Heart right ventricle (tissue), 16 donors: ENCODE results near the gene MAML1. TPM values are rescaled to one million over a fixed set of nuclear protein-coding genes. Genes with fewer than 3 reads are reported as not detected.

Experiments used
- ATAC-seq, 8 donors: fragments of 200-7000 bp; cut with Tn5 transposase; one replicate each; pipeline ENCODE4 v1.9.1; 2020; ENCODE audit warnings: mild to moderate bottlenecking in 8 of 8, moderate library complexity in 8 of 8, moderate number of reproducible peaks in 1 of 8
- DNase-seq, 2 donors: peaks; one replicate each; pipeline ENCODE4 v3.0.0-alpha.2; 2020
- H3K27ac ChIP-seq, 10 donors: fragments of 200-600 bp; sonication (generic) in 2 of 10; one replicate each; pipeline versions ENCODE4 v1.5.0 to v1.8.0; 2020 to 2022; ENCODE audit warnings: mild to moderate bottlenecking in 3 of 10
- H3K27me3 ChIP-seq, 7 donors: fragments of 200-600 bp; one replicate each; pipeline ENCODE4 v1.8.0; 2021 to 2022; ENCODE audit warnings: mild to moderate bottlenecking in 2 of 7
- H3K36me3 ChIP-seq, 9 donors: fragments of 200-600 bp; sonication (generic) in 1 of 9; one replicate each; pipeline versions ENCODE4 v1.5.0 to v1.8.0; 2020 to 2022; ENCODE audit warnings: mild to moderate bottlenecking in 2 of 9
- H3K4me1 ChIP-seq, 9 donors: fragments of 200-600 bp; sonication (generic) in 1 of 9; one replicate each; pipeline versions ENCODE4 v1.5.0 to v1.8.0; 2020 to 2022; ENCODE audit warnings: mild to moderate bottlenecking in 4 of 9
- H3K4me3 ChIP-seq, 10 donors: fragments of 200-600 bp; sonication (generic) in 2 of 10; one replicate each; pipeline versions ENCODE4 v1.5.0 to v1.8.0; 2020 to 2022; ENCODE audit warnings: mild to moderate bottlenecking in 7 of 10, moderate library complexity in 2 of 10
- H3K9me3 ChIP-seq, 11 donors: fragments of 200-600 bp in 10 of 11; sonication (generic) in 2 of 11; one replicate each; pipeline versions ENCODE4 v1.5.0 to v1.8.0; 2013 to 2022; ENCODE audit warnings: mild to moderate bottlenecking in 2 of 11, control low read depth in 1 of 11, moderate library complexity in 1 of 11
- WGBS, 2 donors: extraction: QIAGEN DNeasy Blood & Tissue Kit; methylation state at CpG; one replicate each; pipeline ENCODE4 v1.1.7; 2013; ENCODE audit warnings: inconsistent platforms in 1 of 2; 5-methylcytosine and 5-hydroxymethylcytosine counted together
- intact Hi-C, 10 donors: fragments of 100-400 bp; cut with DNase I; formaldehyde crosslinking; loops; one replicate each; pipeline versions ENCODE4 v1.11.1 to v1.14.2; 2022
- polyA plus RNA-seq, 2 donors: library from polyadenylated mRNA; stranded (reverse); fragments of 200-250 nt; gene quantifications; one replicate each; pipeline ENCODE4 v1.2.3, GENCODE V29; 2013
- total RNA-seq, 10 donors: library from RNA; stranded (reverse); fragmentation: NEBNext Ultra II Directional in 3 of 10; extraction: Animal tissue kit (Norgen Biotek cat#: 25700) in 3 of 10; gene quantifications; one replicate each; pipeline versions ENCODE4 v1.2.1 to v1.2.4, GENCODE V29; 2021 to 2023
- TF ChIP-seq, protein P1 (sequence below), 9 donors: fragments of 200-600 bp; sonication (generic) in 2 of 9; IDR thresholded peaks; one replicate each; pipeline versions ENCODE4 v1.5.0 to v1.8.0; 2021 to 2022; ENCODE audit warnings: antibody characterized with exemption in 9 of 9, mild to moderate bottlenecking in 5 of 9, moderate library complexity in 1 of 9
- donor health status: Arrhythmogenic right ventricular cardiomyopathy.
- donor health status: ischemic (EF 13 %, LVEDD 7.1; RV severe dilation, severe dysfunction).
- donor health status: healthy with polysubstance abuse.
- donor health status: DM: no; HTN: yes; CAD: no.
- donor health status: DM: no; HTN: no; CAD: no.
- donor health status: ischemic (EF 25% LVEDD 6.9; RV normal size, moderate dysfunction).
- donor health status: ischemic (EF 25% LVEDD 5.7; RV mildly dilated, moderate dysfunction).
- donor health status: healthy.
- donor health status: DM: yes; HTN: yes; CAD: no.
- donor health status: Ischemic cardiomyopathy.
- donor health status: ischemic (EF 35%, LVEDD 5.7; RV mildly dilated, moderate dysfunction).
- donor health status: nonischemic (EF 11% LVEDD 7.7; RV severe dilation, severe dysfunction).
- donor health status: DM: yes; HTN: yes; CAD: no.
- donor health status: PGD.
- donor health status: ischemic (EF 29% LVEDD 5.4; RV normal size, mild dysfunction).
- donor health status: nonischemic (EF 23%, LVEDD 6.1; RV moderate dilation, normal function).

The MAML1 gene
- total and polyA plus RNA-seq, 12 donors, result 5.5 to 15.3 (median 11.9) TPM

- 60 to 70% methylated on average over 9 of the region's 9 CpGs for WGBS, 2 donors
- Histone ChIP-seq H3K27ac (peak overlapping the region in 1 of 10 donors; percentile 45), H3K36me3 (peaks cover 0 to 88% (median 33%) of the 10 kb centered on the region in 9 donors), H3K27me3 (no peaks in the 10 kb centered on the region), H3K9me3 (no peaks in the 10 kb centered on the region), H3K4me1 (peaks cover 0 to 70% (median 0%) of the 10 kb centered on the region in 9 donors), H3K4me3 (no peak overlapping the region)
- peak in 6 of 8 donors; percentile 25 to 64 (median 40) for ATAC-seq
- intact Hi-C loops, result no loop called here
- no peak for DNase-seq
- TF ChIP-seq, protein P1, sequence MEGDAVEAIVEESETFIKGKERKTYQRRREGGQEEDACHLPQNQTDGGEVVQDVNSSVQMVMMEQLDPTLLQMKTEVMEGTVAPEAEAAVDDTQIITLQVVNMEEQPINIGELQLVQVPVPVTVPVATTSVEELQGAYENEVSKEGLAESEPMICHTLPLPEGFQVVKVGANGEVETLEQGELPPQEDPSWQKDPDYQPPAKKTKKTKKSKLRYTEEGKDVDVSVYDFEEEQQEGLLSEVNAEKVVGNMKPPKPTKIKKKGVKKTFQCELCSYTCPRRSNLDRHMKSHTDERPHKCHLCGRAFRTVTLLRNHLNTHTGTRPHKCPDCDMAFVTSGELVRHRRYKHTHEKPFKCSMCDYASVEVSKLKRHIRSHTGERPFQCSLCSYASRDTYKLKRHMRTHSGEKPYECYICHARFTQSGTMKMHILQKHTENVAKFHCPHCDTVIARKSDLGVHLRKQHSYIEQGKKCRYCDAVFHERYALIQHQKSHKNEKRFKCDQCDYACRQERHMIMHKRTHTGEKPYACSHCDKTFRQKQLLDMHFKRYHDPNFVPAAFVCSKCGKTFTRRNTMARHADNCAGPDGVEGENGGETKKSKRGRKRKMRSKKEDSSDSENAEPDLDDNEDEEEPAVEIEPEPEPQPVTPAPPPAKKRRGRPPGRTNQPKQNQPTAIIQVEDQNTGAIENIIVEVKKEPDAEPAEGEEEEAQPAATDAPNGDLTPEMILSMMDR (IDR thresholded peaks at IDR 0.05), result no peak
Observed at GRCh38 chr5:179777909-179778308, 45.3 kb downstream of the MAML1 start.

DNA sequence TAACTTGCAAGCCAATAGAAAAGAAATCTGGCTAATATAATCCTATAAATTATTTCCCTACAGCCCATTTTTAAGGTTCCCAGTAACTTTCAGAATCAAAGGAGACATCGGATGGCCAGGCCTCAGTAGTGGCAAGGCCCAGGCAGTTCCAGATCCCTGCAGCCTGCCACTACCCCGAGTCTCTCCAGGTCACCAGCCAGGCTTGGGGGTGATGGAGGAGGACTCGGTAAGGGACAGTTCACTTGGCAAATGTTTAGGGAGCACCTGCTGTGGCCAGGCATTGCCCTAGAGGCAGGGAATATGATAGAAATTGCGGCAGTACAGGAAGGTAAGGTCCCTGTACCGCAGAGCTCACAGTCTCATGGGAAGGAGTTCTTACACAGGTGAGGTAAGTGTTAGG lies 46.0 kb downstream of the MAML1 start:
- H3K36me3 ChIP-seq, result peaks cover 0 to 81% (median 26%) of the 10 kb centered on the region in 9 donors
- TF ChIP-seq, protein P1 (IDR thresholded peaks at IDR 0.05), result no peak
- 95 to 97% methylated on average over 5 of the region's 5 CpGs for WGBS, 2 donors

DNA sequence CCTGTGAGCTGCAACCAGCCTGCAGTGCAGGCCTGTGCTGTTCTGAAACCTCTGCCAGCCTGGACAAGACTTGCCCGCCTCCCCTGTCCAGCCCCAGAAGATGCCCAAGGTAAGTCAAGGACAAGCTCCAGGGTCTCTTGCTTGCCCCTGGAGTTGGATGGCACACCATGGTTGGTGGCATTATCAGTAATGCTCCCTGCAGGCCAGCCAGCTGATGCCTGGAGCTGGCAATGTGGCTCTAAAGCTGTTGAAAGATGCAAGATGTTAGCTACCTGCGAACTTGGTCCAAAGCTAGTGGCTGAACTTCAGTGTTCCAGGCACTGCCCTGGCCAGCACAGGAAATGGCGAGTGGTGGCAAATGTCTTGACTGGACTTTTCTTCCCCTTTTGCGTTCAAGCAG lies 47.2 kb downstream of the MAML1 start:
- Histone ChIP-seq H3K36me3 (peaks cover 0 to 69% (median 16%) of the 10 kb centered on the region in 9 donors), H3K9me3 (no peaks in the 10 kb centered on the region), H3K27me3 (no peaks in the 10 kb centered on the region), H3K27ac (no peak overlapping the region), H3K4me3 (no peak overlapping the region), H3K4me1 (peaks cover 0 to 70% (median 0%) of the 10 kb centered on the region in 9 donors)
- ATAC-seq (no peak), DNase-seq (no peak)
- intact Hi-C loops, result no loop called here
- TF ChIP-seq, protein P1 (IDR thresholded peaks at IDR 0.05), result no peak
- 80 to 87% methylated on average over 4 of the region's 4 CpGs for WGBS, 2 donors

More for the DNA sequence above, 46.0 kb downstream of the MAML1 start:
- H3K27me3 ChIP-seq, result no peaks in the 10 kb centered on the region
- no peak for ATAC-seq
- H3K4me1 ChIP-seq, result peaks cover 0 to 70% (median 0%) of the 10 kb centered on the region in 9 donors
- intact Hi-C loops, result no loop called here
- peak overlapping the region in 1 of 10 donors; percentile 45 for H3K27ac ChIP-seq
- DNase-seq, result no peak
- no peaks in the 10 kb centered on the region for H3K9me3 ChIP-seq
- H3K4me3 ChIP-seq, result no peak overlapping the region

GRCh38 chr5:179780362-179780761 lies 47.7 kb downstream of the MAML1 start:
- intact Hi-C loops, result no loop called here
- no peak overlapping the region for H3K4me3 ChIP-seq
- 87 to 92% methylated on average over 7 of the region's 7 CpGs for WGBS, 2 donors
- peaks cover 0 to 63% (median 11%) of the 10 kb centered on the region in 9 donors for H3K36me3 ChIP-seq
- peaks cover 0 to 68% (median 0%) of the 10 kb centered on the region in 9 donors for H3K4me1 ChIP-seq
- DNase-seq, result no peak
- H3K27ac ChIP-seq, result no peak overlapping the region
- no peaks in the 10 kb centered on the region for H3K27me3 ChIP-seq
- no peaks in the 10 kb centered on the region for H3K9me3 ChIP-seq
- ATAC-seq, result no peak
- TF ChIP-seq, protein P1 (IDR thresholded peaks at IDR 0.05), result no peak
